ENCODE results near the gene LRCH1. TPM values are rescaled to one million over a fixed set of nuclear protein-coding genes. Genes with fewer than 3 reads are reported as not detected.

Gene LRCH1
- polyA plus RNA-seq, 1 donor (not counting 4 experiments of a cell fraction or from before 2014, with no cell fraction given) = 16.2 TPM

- Histone ChIP-seq H3K9ac (ENCODE audit: control insufficient read depth, extremely low read depth, insufficient read depth, low read length) (no peak overlapping the region), H3K4me3 (ENCODE audit: control insufficient read depth in 2 of 3, extremely low read depth in 1 of 3, insufficient read depth in 2 of 3, low read depth in 1 of 3, low read length in 3 of 3) (no peak overlapping the region), H2AFZ (ENCODE audit: control insufficient read depth, low read length) (no peak overlapping the region), H3K36me3 (ENCODE audit: control insufficient read depth in 2 of 2, extremely low read depth in 1 of 2, insufficient read depth in 2 of 2, low read length in 2 of 2) (peaks cover 3 to 7% of the 10 kb centered on the region in 2 experiments), H4K20me1 (ENCODE audit: control insufficient read depth, extremely low read depth, insufficient read depth, low read length) (no peaks in the 10 kb centered on the region), H3K79me2 (ENCODE audit: control insufficient read depth, insufficient read depth, low read length) (no peaks in the 10 kb centered on the region), H3K4me1 (ENCODE audit: control insufficient read depth, extremely low read depth, insufficient read depth, low read length) (no peaks in the 10 kb centered on the region), H3K27me3 (ENCODE audit: control insufficient read depth, extremely low read depth, insufficient read depth, low read length) (no peaks in the 10 kb centered on the region), H3K9me1 (ENCODE audit: control insufficient read depth, extremely low read depth, insufficient read depth, low read length) (no peaks in the 10 kb centered on the region), H3K4me2 (ENCODE audit: control insufficient read depth, extremely low read depth, insufficient read depth, low read depth, low read length) (no peak overlapping the region), H3K9me3 (ENCODE audit: control insufficient read depth, low read depth, low read length) (no peaks in the 10 kb centered on the region), H3K27ac (ENCODE audit: control insufficient read depth, insufficient read depth, low read length) (no peak overlapping the region)
- dilution Hi-C loops (cut with MboI; ENCODE audit: extremely low pct_ligation_motif_present, low sequenced_read_pairs) = no loop called here
- peak; percentile 74 for FAIRE-seq
- no peak for DNase-seq (ENCODE audit: low read depth, low spot score)
- no peak for TF ChIP-seq EZH2 (IDR thresholded peaks at IDR 0.05; ENCODE audit: low read length)
- TF ChIP-seq, protein P1, sequence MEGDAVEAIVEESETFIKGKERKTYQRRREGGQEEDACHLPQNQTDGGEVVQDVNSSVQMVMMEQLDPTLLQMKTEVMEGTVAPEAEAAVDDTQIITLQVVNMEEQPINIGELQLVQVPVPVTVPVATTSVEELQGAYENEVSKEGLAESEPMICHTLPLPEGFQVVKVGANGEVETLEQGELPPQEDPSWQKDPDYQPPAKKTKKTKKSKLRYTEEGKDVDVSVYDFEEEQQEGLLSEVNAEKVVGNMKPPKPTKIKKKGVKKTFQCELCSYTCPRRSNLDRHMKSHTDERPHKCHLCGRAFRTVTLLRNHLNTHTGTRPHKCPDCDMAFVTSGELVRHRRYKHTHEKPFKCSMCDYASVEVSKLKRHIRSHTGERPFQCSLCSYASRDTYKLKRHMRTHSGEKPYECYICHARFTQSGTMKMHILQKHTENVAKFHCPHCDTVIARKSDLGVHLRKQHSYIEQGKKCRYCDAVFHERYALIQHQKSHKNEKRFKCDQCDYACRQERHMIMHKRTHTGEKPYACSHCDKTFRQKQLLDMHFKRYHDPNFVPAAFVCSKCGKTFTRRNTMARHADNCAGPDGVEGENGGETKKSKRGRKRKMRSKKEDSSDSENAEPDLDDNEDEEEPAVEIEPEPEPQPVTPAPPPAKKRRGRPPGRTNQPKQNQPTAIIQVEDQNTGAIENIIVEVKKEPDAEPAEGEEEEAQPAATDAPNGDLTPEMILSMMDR (optimal IDR thresholded peaks at IDR 0.05 in 1 of 3, IDR thresholded peaks at IDR 0.05 in 1 of 3, conservative IDR thresholded peaks at IDR 0.05 in 1 of 3; ENCODE audit: extremely low read depth in 1 of 3, insufficient read depth in 2 of 3, low read length in 3 of 3) = no peak
These were observed 229.7 kb downstream of the LRCH1 start for GRCh38 chr13:46782691-46783090.

DNA sequence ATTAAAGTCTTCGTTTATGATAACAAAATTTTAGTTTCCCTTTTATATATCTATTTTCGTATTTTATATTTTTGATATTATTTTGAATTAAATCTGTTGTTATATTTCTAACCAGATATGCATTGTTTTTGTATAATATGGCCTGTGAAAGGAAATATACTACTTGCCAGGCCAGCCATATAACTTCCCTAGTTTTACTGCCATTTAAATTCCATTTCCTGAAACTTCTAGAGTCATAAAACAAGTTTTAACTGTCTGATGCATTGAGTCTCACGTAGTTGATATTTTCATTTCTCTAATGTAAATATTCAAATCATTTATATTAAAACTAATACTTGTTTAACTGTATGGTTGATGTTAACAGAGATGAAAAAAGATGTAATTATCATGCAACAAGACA lies 230.5 kb downstream of the LRCH1 start:
- H2AFZ ChIP-seq (ENCODE audit: control insufficient read depth, low read length) = no peak overlapping the region
- H3K27ac ChIP-seq (ENCODE audit: control insufficient read depth, insufficient read depth, low read length) = no peak overlapping the region
- H3K9ac ChIP-seq (ENCODE audit: control insufficient read depth, extremely low read depth, insufficient read depth, low read length) = no peak overlapping the region
- DNase-seq (ENCODE audit: low read depth, low spot score) (no peak), FAIRE-seq (no peak)
- H4K20me1 ChIP-seq (ENCODE audit: control insufficient read depth, extremely low read depth, insufficient read depth, low read length) = no peaks in the 10 kb centered on the region
- H3K27me3 ChIP-seq (ENCODE audit: control insufficient read depth, extremely low read depth, insufficient read depth, low read length) = no peaks in the 10 kb centered on the region
- H3K9me3 ChIP-seq (ENCODE audit: control insufficient read depth, low read depth, low read length) = no peaks in the 10 kb centered on the region
- no peak overlapping the region for H3K4me3 ChIP-seq (ENCODE audit: control insufficient read depth in 2 of 3, extremely low read depth in 1 of 3, insufficient read depth in 2 of 3, low read depth in 1 of 3, low read length in 3 of 3)
- TF ChIP-seq, protein P1 (optimal IDR thresholded peaks at IDR 0.05 in 1 of 3, IDR thresholded peaks at IDR 0.05 in 1 of 3, conservative IDR thresholded peaks at IDR 0.05 in 1 of 3; ENCODE audit: extremely low read depth in 1 of 3, insufficient read depth in 2 of 3, low read length in 3 of 3) = no peak
- no peak for TF ChIP-seq EZH2 (IDR thresholded peaks at IDR 0.05; ENCODE audit: low read length)
- dilution Hi-C loops (cut with MboI; ENCODE audit: extremely low pct_ligation_motif_present, low sequenced_read_pairs) = no loop called here
- H3K36me3 ChIP-seq (ENCODE audit: control insufficient read depth in 2 of 2, extremely low read depth in 1 of 2, insufficient read depth in 2 of 2, low read length in 2 of 2) = peaks cover 3 to 7% of the 10 kb centered on the region in 2 experiments
- no peaks in the 10 kb centered on the region for H3K4me1 ChIP-seq (ENCODE audit: control insufficient read depth, extremely low read depth, insufficient read depth, low read length)
- H3K9me1 ChIP-seq (ENCODE audit: control insufficient read depth, extremely low read depth, insufficient read depth, low read length) = no peaks in the 10 kb centered on the region
- no peak overlapping the region for H3K4me2 ChIP-seq (ENCODE audit: control insufficient read depth, extremely low read depth, insufficient read depth, low read depth, low read length)
- no peaks in the 10 kb centered on the region for H3K79me2 ChIP-seq (ENCODE audit: control insufficient read depth, insufficient read depth, low read length)
